ENCODE measurements around the gene PTPRG. TPM values are rescaled to one million over a fixed set of nuclear protein-coding genes. Genes with fewer than 3 reads are reported as not detected.

PTPRG gene
- total RNA-seq, 1 experiment from 2014 or later = 69.3 TPM

- H3K18ac ChIP-seq (ENCODE audit: insufficient read length, low read depth, low read length) = no peak overlapping the region
- no peak overlapping the region for H4K91ac ChIP-seq (ENCODE audit: insufficient read length, low read depth, low read length)
- H3K4ac ChIP-seq (ENCODE audit: low read depth, low read length) = no peak overlapping the region
- H3K56ac ChIP-seq (ENCODE audit: insufficient read length, low read depth, low read length) = no peak overlapping the region
- no peak overlapping the region for H2AK5ac ChIP-seq (ENCODE audit: insufficient read length, low read length)
- WGBS (ENCODE audit: extremely low coverage, insufficient read length, low lambda C conversion rate) = no CpG with 5 or more reads among the region's 1 CpG
- H2BK120ac ChIP-seq (ENCODE audit: low read depth, low read length, poor library complexity, severe bottlenecking) = no peak overlapping the region
- no peak overlapping the region for H2BK15ac ChIP-seq (ENCODE audit: low read depth, low read length)
- H2AFZ ChIP-seq (ENCODE audit: low read length) = no peak overlapping the region
- H4K20me1 ChIP-seq (ENCODE audit: control insufficient read depth, insufficient read depth, insufficient read length) = no peaks in the 10 kb centered on the region
- no peak overlapping the region for H4K5ac ChIP-seq (ENCODE audit: insufficient read length, low read depth, low read length)
- H3K27ac Mint-ChIP-seq = peak overlapping the region in 1 of 3 experiments; percentile 2; a peak in 4 of 7 replicates
- H3K36me3 Mint-ChIP-seq (ENCODE audit: insufficient read depth in 1 of 3, low read depth in 3 of 3) = no peaks in the 10 kb centered on the region
- no peak for DNase-seq
- no peak overlapping the region for H3K4me2 ChIP-seq (ENCODE audit: insufficient read depth, insufficient read length, low read length)
- H3K23ac ChIP-seq (ENCODE audit: insufficient read length, low read depth, low read length) = no peak overlapping the region
- peaks cover 62 to 63% of the 10 kb centered on the region in 2 experiments for H3K4me1 Mint-ChIP-seq
- H3K27me3 Mint-ChIP-seq (ENCODE audit: low read depth) = no peaks in the 10 kb centered on the region
- H3T11ph ChIP-seq (ENCODE audit: low read length) = no peak overlapping the region
- TF ChIP-seq CTCF (conservative IDR thresholded peaks at IDR 0.05) = no peak
- no peaks in the 10 kb centered on the region for H3K9me3 Mint-ChIP-seq
- H3K27ac ChIP-seq (ENCODE audit: insufficient read length, low read depth, low read length) = no peak overlapping the region
- H3K79me1 ChIP-seq (ENCODE audit: insufficient read depth, low read depth, low read length, poor library complexity, severe bottlenecking) = peaks cover 6% of the 10 kb centered on the region
- no peak overlapping the region for H2BK12ac ChIP-seq (ENCODE audit: insufficient read length, low read depth, low read length)
- H3K14ac ChIP-seq (ENCODE audit: insufficient read depth, low read length) = 0 out of 2 replicates have a peak overlapping the region, but pooled peaks have one; percentile 29
- H3K27me3 ChIP-seq (ENCODE audit: insufficient read depth, low read length) = no peaks in the 10 kb centered on the region
- H4K8ac ChIP-seq (replicated peaks; ENCODE audit: insufficient read length, low read depth, low read length) = no peak overlapping the region
- H2BK20ac ChIP-seq (ENCODE audit: low read depth, low read length, poor library complexity, severe bottlenecking) = no peak overlapping the region
- peaks cover 9% of the 10 kb centered on the region; the same call in 1 of the 2 replicates for H3K4me1 ChIP-seq (ENCODE audit: insufficient read depth, low read length)
- no peaks in the 10 kb centered on the region for H3K23me2 ChIP-seq (ENCODE audit: insufficient read length, low read depth, low read length, poor library complexity, severe bottlenecking)
- H3K9ac ChIP-seq (ENCODE audit: extremely low read depth, insufficient read length, low read length) = no peak overlapping the region
- no peaks in the 10 kb centered on the region for H3K9me3 ChIP-seq (ENCODE audit: control insufficient read depth, low read depth, low read length)
- H2BK5ac ChIP-seq (ENCODE audit: insufficient read length, low read length) = no peak overlapping the region
- H3K79me2 ChIP-seq (ENCODE audit: insufficient read depth, low read length) = peaks cover 12% of the 10 kb centered on the region; the same call in 1 of the 2 replicates
- H3K4me3 Mint-ChIP-seq = no peak overlapping the region
These were observed 248.5 kb downstream of the PTPRG start for GRCh38 chr3:61809879-61810278.
